Measurements from ENCODE around the gene IKZF2.

DNA sequence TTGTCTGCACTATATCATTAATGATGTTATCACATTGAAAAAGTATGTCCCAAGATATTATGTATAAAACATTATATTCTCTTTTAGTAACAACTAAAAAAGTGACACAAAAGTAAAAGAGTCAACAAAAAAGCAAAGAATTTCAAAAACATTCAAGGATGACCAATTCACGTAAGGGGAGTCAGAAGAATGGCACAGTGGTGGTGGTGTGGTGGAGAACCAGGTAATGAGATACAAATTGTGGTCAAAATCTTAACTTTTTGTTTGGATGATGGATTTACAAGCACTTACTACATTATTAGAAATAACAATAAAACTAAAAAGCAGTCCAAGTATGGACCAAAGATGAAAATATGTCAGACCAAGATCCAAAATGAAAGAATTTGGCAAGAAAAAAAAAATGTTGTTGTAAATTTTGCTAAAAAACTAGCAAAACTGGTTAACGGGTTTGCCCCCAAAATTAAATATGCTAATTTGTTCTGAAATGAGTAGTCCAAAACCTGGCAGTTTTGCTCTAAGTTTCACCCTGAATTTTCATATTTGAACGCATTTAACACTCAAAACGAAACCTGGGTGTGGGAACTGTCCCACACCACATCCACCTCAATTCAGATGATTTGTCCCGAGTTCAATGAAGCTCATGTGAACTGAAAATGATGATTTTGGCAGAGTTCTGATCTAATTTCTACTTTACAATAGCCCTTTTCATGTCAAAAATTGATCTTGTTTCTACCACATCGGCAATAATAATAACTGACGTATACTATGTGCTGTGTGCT is 135.8 kb downstream of the IKZF2 start:
- TF ChIP-seq, protein P1, sequence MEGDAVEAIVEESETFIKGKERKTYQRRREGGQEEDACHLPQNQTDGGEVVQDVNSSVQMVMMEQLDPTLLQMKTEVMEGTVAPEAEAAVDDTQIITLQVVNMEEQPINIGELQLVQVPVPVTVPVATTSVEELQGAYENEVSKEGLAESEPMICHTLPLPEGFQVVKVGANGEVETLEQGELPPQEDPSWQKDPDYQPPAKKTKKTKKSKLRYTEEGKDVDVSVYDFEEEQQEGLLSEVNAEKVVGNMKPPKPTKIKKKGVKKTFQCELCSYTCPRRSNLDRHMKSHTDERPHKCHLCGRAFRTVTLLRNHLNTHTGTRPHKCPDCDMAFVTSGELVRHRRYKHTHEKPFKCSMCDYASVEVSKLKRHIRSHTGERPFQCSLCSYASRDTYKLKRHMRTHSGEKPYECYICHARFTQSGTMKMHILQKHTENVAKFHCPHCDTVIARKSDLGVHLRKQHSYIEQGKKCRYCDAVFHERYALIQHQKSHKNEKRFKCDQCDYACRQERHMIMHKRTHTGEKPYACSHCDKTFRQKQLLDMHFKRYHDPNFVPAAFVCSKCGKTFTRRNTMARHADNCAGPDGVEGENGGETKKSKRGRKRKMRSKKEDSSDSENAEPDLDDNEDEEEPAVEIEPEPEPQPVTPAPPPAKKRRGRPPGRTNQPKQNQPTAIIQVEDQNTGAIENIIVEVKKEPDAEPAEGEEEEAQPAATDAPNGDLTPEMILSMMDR (IDR thresholded peaks at IDR 0.05), result no peak
- TF ChIP-seq ZFX (IDR thresholded peaks at IDR 0.05; ENCODE audit: borderline replicate concordance), result no peak
